GM06990 (cell line): ENCODE results near the gene VTI1A.

Experiments used
- DNase-seq: peaks from one replicate; pipeline ENCODE4 v3.0.0-alpha.2; 2011; ENCODE audit not compliant: insufficient read length; ENCODE audit errors: extremely low read depth
- H3K27me3 ChIP-seq: replicated peaks from 2 replicates; pipeline ENCODE4 v1.6.0; 2011; ENCODE audit warnings: low read length; ENCODE audit not compliant: control insufficient read depth, insufficient read depth
- H3K36me3 ChIP-seq: 2 replicates; pipeline ENCODE4 v1.5.1; 2011; ENCODE audit warnings: low read length; ENCODE audit not compliant: control insufficient read depth, insufficient read depth
- H3K4me3 ChIP-seq: replicated peaks from 2 replicates; pipeline ENCODE4 v1.5.1; 2011; ENCODE audit warnings: low read depth, mild to moderate bottlenecking, control low read depth, low read length
- CTCF ChIP-seq: IDR thresholded peaks from 2 replicates; pipeline ENCODE4 v1.5.1; 2011; ENCODE audit warnings: low read length, control low read depth, mild to moderate bottlenecking, inconsistent platforms; ENCODE audit not compliant: insufficient read depth, poor library complexity, severe bottlenecking

Gene VTI1A

DNA sequence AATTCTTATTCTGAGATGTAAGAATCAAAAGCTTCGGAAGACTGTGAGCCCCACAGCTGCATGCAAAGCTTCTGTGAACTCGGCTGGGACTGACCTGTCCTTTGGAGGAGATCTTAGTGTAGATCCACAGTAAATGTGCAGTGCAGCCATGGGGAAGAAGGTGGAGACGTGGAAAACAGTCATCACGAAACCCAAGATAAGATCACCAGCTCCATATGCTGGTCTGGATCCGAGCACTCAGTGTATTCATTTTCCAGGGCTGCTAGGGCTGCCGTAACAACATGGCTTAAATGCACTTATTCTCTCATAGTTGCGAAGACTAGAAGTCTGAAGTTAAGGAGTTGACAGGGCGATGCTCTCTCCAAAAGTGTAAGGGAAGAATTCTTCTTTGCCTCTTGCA is 360.0 kb downstream of the VTI1A start:
- no peak for TF ChIP-seq CTCF
- Histone ChIP-seq H3K27me3 (no peaks in the 10 kb centered on the region), H3K4me3 (no peak overlapping the region), H3K36me3 (no peaks in the 10 kb centered on the region; the same call in 1 of the 2 replicates)
- no peak for DNase-seq

DNA sequence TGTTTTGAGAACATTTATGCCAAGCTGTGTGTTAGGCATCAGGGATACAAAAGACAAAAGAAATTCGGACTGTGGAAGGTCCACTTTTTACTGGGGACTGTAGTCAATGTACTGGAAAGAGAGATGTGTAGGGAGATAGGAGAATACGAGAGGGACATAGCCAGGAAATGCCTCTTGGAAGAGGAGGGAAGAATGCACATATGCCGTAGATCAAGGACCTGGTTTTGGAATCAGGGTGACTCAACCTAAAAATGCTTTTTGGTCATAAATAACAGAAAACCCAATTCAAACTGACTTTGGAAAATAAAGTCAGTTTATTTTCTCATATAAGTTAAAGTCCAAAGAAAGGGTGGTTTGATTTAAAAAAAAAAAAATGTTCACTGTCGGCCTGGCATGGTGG is 362.7 kb downstream of the VTI1A start:
- DNase-seq: no peak
- no peak for TF ChIP-seq CTCF
- Histone ChIP-seq H3K27me3 (no peaks in the 10 kb centered on the region), H3K36me3 (no peaks in the 10 kb centered on the region), H3K4me3 (no peak overlapping the region)

- Histone ChIP-seq H3K36me3 (no peaks in the 10 kb centered on the region), H3K27me3 (no peaks in the 10 kb centered on the region), H3K4me3 (no peak overlapping the region)
- no peak for DNase-seq
- TF ChIP-seq CTCF: no peak
Measured at GRCh38 chr10:112810711-112811151, 363.7 kb downstream of the VTI1A start.

DNA sequence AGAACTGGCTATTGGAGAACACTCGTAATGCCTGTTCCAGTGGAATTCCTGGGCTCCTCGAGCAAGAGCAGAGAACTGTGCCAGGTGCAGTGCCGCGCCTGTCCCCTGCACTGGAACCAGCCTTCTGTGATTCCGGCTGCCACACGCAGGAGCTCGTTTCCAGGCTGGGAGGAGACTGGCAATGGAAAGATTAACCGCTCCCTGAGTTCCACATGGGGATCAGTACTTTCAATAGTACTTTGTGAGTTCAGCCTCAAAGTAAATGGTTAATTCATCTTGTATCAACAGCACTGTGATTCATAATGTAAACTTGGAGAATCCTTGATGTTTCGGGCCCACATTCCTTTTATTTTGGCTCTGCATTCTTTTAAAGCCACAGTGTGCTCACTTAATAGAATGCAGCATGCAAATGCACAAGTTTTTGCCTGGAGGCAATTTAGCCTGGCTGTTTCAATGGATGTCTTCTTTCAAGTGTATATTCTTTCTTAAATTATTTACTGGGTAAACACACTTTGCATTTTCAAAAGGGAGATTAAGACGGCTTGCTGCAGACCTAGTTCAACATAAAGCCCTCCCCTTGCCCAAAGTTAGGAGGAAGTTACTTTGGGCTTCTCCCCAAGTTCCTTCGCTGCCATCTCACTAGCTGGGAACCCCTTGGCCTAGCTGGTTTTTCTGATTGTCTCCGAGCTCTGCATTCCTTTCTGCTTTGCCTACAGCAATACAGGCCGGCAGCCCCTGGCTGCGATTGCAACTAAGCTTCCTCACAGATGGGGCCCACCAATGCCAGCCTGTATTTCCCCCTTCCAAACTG is 364.9 kb downstream of the VTI1A start:
- Histone ChIP-seq H3K27me3 (no peaks in the 10 kb centered on the region), H3K4me3 (no peak overlapping the region), H3K36me3 (no peaks in the 10 kb centered on the region)
- no peak for DNase-seq
- no peak for TF ChIP-seq CTCF

DNA sequence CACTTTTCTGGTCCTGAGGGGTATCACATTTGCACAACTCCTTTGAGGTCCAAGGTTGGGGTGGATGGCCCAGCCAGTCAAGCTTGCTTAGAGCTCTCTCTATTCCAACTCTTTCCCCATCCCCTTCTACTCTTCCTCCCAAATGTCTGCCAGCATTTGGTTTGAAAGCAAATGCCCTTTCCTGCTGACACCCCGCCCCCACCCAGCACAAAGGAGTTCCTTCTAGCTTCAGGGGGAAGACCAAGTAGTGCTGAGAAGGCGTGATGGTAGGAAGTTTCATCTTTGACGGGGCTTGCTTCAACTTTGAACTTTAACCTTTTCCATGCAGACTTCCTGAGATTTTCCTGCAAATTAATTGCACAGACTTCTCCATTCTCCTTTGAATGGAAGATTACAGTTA is 365.6 kb downstream of the VTI1A start:
- no peak for DNase-seq
- Histone ChIP-seq H3K27me3 (no peaks in the 10 kb centered on the region), H3K36me3 (no peaks in the 10 kb centered on the region), H3K4me3 (no peak overlapping the region)
- TF ChIP-seq CTCF: no peak
